ENCODE data around the gene SLC6A2.

DNA sequence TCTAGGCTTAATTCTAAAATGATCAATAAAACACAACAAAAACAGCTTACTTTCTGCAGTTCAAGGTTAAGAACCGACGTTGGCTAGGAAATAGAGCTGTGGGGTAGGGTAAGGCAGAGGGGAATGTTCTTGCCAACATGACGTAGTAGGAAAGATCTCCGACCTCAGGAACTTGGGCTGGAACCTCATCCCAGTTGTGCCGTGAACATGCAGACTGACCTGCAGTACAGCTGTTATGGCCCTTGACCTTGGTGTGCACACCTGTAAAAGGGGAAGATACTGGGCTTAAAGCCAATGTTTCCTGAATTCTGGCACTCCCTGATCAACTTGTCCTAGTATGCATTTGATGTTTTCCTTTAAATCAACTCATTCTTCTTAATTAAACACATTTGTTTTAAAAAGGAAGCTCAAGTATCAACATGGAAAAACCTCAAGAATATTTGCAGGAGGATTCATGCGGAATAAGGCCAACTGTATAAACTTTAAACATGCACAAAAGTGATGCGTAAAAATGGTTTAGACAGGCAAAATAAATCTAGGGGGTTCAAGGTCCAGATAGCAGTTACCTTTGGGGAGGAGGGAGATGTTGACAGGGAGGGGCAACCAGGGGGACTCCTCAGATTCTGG lies 14.2 kb upstream of the SLC6A2 start:
- TF ChIP-seq, protein P1, sequence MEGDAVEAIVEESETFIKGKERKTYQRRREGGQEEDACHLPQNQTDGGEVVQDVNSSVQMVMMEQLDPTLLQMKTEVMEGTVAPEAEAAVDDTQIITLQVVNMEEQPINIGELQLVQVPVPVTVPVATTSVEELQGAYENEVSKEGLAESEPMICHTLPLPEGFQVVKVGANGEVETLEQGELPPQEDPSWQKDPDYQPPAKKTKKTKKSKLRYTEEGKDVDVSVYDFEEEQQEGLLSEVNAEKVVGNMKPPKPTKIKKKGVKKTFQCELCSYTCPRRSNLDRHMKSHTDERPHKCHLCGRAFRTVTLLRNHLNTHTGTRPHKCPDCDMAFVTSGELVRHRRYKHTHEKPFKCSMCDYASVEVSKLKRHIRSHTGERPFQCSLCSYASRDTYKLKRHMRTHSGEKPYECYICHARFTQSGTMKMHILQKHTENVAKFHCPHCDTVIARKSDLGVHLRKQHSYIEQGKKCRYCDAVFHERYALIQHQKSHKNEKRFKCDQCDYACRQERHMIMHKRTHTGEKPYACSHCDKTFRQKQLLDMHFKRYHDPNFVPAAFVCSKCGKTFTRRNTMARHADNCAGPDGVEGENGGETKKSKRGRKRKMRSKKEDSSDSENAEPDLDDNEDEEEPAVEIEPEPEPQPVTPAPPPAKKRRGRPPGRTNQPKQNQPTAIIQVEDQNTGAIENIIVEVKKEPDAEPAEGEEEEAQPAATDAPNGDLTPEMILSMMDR (IDR thresholded peaks at IDR 0.05), result no peak
- TF ChIP-seq POLR2A (IDR thresholded peaks at IDR 0.05), result no peak
- no peak for TF ChIP-seq EP300 (IDR thresholded peaks at IDR 0.05; ENCODE audit: low read depth)
- no peak for TF ChIP-seq POLR2AphosphoS5 (IDR thresholded peaks at IDR 0.05)

All from transverse colon (tissue), 4 donors.